ENCODE data around the gene GRIN2C.

DNA sequence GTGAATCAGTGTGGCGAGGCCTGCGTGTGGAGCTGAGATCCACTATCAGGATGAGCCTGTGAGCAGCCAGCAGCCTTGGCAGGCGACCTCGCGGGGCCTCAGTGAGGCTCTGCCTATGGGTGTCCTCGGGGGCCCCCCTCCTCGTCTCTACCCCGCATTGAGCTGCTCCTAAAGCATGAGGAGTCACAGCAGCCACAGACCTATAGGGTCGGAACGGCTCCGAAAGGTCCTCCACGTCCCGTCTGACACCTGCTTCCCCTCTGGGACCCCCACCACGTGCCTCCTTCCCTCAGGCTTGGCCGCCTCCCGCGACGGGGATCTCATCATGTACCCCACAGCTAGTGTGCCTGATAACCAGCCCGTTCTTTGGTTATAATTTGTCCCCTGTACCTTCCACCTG is 28.8 kb downstream of the GRIN2C start:
- TF ChIP-seq CTCF (IDR thresholded peaks at IDR 0.05) (no peak), POLR2AphosphoS5 (IDR thresholded peaks at IDR 0.05) (no peak), POLR2A (IDR thresholded peaks at IDR 0.05; ENCODE audit: low read depth) (no peak), EP300 (IDR thresholded peaks at IDR 0.05) (no peak)

All from esophagus muscularis mucosa (tissue), 4 donors.